WI38 (cell line): Measurements from ENCODE around the gene OS9.
A peak's percentile ranks its signal among the peaks of the same experiment; 100 is the strongest.

ENCODE experiments used
- H3K4me3 ChIP-seq: 2 replicates; pipeline ENCODE4 v1.5.1; 2011; ENCODE audit warnings: low read depth, mild to moderate bottlenecking, control low read depth, low read length
- CTCF ChIP-seq: IDR thresholded peaks from 2 replicates; pipeline ENCODE4 v1.5.1; 2012; ENCODE audit warnings: low read depth, mild to moderate bottlenecking, control low read depth, low read length

The OS9 gene

DNA sequence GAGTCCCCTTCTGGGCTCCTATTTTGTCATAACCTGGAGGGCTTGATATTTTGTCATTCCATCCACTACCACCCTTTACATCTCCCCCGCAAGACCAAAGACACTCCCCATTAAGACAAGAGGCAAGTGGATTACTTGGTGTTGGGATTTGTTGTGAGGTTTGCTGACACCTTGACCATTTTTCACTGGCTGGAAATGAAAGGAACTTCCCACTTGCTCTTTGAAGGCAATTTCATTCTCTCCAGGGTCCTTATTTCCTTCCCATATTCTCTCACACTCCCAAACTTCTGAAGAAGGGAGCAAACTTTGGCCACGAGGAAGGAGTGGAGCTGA lies 29.7 kb downstream of the OS9 start:
- TF ChIP-seq CTCF: no peak
- H3K4me3 ChIP-seq: no peak overlapping the region

DNA sequence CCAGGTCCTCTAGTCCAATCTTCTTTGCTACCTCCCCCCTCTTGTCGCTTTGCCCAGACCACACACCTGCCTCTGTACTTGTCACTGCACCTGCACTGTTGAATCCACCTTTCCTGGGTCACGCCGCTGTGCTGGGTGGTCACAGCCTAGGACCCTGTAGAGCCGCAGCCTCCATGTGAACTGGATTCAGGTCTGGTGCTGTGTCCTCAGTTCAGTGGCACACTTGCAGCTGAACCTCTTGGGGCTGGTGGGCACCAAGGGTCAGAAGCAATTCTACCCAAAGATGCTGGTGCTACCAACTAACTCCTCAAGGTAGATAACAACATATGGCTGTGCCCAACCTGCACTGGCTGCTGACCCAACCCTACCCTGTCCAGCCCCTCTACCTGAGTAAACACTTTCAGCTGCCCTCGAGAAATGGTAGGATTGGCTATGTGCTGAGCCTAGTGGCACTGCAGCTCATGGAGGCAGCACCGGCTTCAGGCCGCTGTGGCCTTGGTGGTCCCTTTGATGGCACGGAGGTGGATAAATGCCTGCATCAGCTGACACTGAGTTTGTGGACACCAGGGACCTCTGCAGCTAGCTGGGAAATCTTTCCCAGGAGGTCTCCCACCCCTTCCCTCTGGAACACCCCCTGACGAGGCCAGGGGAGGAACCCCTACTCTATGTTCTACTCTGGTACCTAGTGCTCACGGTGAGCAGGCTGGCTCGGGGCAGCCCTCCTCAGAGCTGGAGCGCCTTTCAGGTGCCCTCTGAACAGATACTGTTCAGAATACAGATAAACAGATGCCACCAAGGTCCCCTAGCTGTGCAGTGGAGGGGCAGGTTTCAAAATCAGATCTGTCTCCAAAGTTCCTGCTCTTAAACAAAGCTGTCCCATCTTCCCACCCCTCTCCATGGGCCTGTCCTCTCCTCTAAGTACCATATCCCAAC lies 30.3 kb downstream of the OS9 start:
- H3K4me3 ChIP-seq: no peak overlapping the region
- TF ChIP-seq CTCF: no peak

DNA sequence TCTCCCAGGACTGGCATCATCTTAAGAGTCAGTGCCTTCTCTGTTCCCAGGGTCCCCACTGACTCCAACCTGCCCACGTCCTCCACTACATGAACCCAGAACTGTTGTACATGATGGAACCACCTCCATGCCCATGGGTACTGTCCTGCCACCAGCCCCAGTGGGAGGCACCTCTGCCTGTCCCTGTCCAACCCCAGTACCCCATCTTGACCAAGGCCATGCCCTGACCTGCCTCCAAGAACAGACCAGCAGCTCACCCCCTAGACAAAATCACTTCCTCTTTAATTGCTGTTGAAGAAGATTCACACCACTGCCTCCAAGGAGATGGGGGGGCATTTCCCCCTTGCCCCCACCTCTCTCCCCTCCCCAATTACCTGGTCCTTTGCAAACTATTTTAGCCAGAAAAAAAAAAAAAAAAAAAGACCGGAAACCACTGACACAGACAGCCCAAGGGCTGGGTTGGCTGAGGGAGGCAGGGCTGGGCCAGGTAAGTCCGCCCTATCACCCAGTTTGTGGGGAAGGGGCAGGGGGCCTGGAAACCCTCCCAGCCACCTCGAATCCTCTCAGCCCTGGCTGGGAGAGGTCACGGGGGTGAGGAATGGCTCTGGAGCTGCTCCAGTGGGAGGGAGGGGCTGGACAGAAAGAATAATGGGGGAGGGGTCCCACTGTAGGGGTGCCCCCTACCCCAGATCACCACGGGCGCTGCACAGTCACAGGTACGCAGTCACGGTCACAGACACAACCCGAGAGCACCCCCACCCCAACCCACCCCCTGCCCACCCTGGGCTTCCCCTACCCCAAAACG lies 31.2 kb downstream of the OS9 start:
- no peak overlapping the region for H3K4me3 ChIP-seq
- TF ChIP-seq CTCF: no peak

DNA sequence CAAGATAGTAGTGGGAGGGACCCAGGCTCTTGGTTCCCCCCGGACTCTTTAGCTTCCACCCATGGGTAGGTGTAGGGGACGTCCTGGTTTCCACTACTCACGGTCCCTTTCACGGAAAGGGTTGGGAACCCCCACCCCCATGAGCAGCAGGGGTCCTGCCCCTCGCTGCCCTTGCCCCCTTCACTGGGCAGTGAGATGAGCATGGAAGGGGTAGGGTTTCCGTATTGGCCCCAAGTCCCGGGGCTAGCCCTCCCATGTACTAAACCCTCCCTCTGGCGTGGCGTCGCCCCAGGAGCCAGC lies 31.9 kb downstream of the OS9 start:
- no peak for TF ChIP-seq CTCF
- H3K4me3 ChIP-seq: peak overlapping the region; percentile 88

GRCh38 chr12:57726151-57726883 lies 32.4 kb downstream of the OS9 start:
- peak; percentile 94 for TF ChIP-seq CTCF
- H3K4me3 ChIP-seq: peak overlapping the region; percentile 88

GRCh38 chr12:57726884-57727757 lies 33.2 kb downstream of the OS9 start:
- peak; percentile 39 for TF ChIP-seq CTCF
- peak overlapping the region; percentile 88 for H3K4me3 ChIP-seq
